Measurements from ENCODE around the gene HCN3. TPM values are rescaled to one million over a fixed set of nuclear protein-coding genes. Genes with fewer than 3 reads are reported as not detected.
"Not testable (repeated sequence)": the region's sequence is repeated elsewhere in the genome, so short reads cannot be mapped to it uniquely, and the experiment has no call there.

The HCN3 gene
- total RNA-seq, 4 donors from 2014 or later = 1.7 to 2.7 (median 2.4) TPM

DNA sequence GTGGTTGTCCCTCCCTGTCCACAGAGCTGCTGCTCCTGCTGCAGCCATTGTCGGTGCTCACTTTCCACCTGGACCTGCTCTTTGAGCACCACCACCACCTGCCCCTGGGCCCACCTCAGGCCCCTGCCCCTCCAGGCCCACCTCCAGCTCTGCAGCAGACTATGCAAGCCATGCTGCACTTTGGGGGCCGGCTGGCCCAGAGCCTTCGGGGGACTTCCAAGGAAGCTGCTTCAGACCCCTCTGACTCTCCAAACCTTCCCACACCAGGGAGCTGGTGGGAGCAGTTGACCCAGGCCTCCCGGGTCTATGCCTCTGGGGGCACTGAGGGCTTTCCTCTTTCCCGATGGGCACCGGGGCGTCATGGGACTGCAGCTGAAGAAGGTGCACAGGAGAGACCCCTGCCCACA, 49.4 kb downstream of the HCN3 start:
- Histone ChIP-seq H3K36me3 (peaks cover 0 to 55% (median 0%) of the 10 kb centered on the region in 3 donors), H3K4me3 (no peak overlapping the region), H3K9me3 (no peaks in the 10 kb centered on the region), H3K27ac (no peak overlapping the region), H3K4me1 (peaks cover 0 to 30% (median 18%) of the 10 kb centered on the region in 4 donors), H3K27me3 (no peaks in the 10 kb centered on the region)
- no peak for DNase-seq (ENCODE audit: low spot score in 2 of 2)
- 72 to 81% methylated on average over 5 to 7 of the region's 7 CpGs for WGBS, 2 donors
- TF ChIP-seq, protein P1, sequence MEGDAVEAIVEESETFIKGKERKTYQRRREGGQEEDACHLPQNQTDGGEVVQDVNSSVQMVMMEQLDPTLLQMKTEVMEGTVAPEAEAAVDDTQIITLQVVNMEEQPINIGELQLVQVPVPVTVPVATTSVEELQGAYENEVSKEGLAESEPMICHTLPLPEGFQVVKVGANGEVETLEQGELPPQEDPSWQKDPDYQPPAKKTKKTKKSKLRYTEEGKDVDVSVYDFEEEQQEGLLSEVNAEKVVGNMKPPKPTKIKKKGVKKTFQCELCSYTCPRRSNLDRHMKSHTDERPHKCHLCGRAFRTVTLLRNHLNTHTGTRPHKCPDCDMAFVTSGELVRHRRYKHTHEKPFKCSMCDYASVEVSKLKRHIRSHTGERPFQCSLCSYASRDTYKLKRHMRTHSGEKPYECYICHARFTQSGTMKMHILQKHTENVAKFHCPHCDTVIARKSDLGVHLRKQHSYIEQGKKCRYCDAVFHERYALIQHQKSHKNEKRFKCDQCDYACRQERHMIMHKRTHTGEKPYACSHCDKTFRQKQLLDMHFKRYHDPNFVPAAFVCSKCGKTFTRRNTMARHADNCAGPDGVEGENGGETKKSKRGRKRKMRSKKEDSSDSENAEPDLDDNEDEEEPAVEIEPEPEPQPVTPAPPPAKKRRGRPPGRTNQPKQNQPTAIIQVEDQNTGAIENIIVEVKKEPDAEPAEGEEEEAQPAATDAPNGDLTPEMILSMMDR (IDR thresholded peaks at IDR 0.05) = no peak
- no peak for TF ChIP-seq EP300 (IDR thresholded peaks at IDR 0.05)
- TF ChIP-seq POLR2A (IDR thresholded peaks at IDR 0.05) = no peak

DNA sequence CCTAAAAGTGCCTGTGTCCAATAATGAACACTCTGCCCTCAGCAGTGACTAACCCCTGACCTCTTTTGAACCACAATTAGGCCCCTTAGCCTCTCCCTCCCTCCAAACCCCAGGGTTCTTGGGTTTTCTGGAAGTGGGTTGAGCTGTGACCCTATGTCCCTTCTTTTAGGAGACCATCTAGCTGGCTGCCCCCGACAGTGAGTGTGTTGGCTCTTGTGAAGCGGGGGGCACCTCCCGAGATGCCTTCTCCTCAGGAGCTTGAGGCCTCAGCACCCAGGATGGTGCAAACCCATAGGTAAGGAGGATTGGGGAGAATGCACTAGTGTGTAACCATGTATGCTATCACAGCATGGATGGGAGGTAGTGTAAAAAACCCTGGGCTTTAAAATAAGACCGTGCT, 50.7 kb downstream of the HCN3 start:
- Histone ChIP-seq H3K27ac (no peak overlapping the region), H3K27me3 (no peaks in the 10 kb centered on the region), H3K4me3 (no peak overlapping the region), H3K36me3 (peaks cover 0 to 59% (median 0%) of the 10 kb centered on the region in 3 donors), H3K4me1 (peaks cover 0 to 22% (median 11%) of the 10 kb centered on the region in 4 donors), H3K9me3 (no peaks in the 10 kb centered on the region)
- TF ChIP-seq POLR2A (IDR thresholded peaks at IDR 0.05) (no peak), EP300 (IDR thresholded peaks at IDR 0.05) (no peak)
- TF ChIP-seq, protein P1 (IDR thresholded peaks at IDR 0.05) = no peak
- DNase-seq (ENCODE audit: low spot score in 2 of 2) = no peak
- WGBS, 2 donors = 86 to 90% methylated on average over 4 of the region's 4 CpGs

DNA sequence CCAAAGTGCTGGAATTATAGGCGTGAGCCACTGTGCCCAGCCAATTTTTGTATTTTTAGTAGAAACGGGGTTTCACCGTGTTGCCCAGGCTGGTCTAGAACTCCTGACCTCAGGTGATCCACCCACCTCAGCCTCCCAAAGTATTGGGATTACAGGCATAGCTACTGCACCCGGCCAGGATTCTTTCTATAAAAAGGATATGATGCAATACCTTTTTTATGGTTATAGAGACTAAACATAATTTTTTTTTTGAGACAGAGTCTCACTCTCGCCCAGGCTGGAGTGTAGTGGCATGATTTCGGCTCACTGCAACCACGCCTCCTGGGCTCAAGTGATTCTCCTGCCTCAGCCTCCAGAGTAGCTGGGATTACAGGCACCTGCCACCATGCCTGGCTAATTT, 51.6 kb downstream of the HCN3 start:
- not testable (repeated sequence) for H3K9me3 ChIP-seq; H3K4me3 ChIP-seq; H3K27me3 ChIP-seq; DNase-seq (ENCODE audit: low spot score in 2 of 2); H3K27ac ChIP-seq
- WGBS, 2 donors = 79 to 85% methylated on average over 7 of the region's 7 CpGs
- H3K4me1 ChIP-seq = peaks cover 0 to 22% (median 11%) of the 10 kb centered on the region in 4 donors
- peaks cover 0 to 62% (median 0%) of the 10 kb centered on the region in 3 donors for H3K36me3 ChIP-seq

DNA sequence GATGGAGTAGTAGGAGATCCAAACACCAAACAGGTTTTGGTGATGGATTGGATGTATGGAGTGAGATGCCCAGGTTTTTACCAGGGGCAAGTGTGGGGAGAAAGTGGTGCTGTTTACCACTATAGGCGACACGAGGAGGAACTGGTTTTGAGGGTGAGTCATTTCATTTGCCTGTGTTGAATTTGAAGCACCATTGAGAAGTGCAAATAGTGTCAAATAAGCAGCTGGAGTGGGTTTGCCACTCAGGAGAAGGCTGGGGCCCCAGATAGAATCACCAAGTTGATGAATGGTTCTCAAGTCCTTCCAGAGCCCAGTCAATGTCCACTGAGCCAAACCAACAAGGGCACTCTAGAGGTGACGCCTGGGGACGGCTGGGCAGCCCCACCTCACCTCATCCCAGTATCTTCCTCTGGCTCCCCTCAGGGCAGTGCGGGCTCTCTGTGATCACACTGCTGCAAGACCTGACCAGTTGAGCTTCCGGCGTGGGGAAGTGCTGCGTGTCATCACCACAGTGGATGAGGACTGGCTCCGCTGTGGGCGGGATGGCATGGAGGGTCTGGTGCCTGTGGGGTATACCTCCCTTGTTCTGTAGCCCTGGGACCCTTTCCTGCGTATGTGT, 52.8 kb downstream of the HCN3 start:
- DNase-seq (ENCODE audit: low spot score in 2 of 2) = no peak
- peaks cover 0 to 75% (median 0%) of the 10 kb centered on the region in 3 donors for H3K36me3 ChIP-seq
- no peak overlapping the region for H3K27ac ChIP-seq
- no peak overlapping the region for H3K4me3 ChIP-seq
- H3K27me3 ChIP-seq = no peaks in the 10 kb centered on the region
- peaks cover 0 to 20% (median 9%) of the 10 kb centered on the region in 4 donors for H3K4me1 ChIP-seq
- 87 to 88% methylated on average over 11 of the region's 11 CpGs for WGBS, 2 donors
- no peaks in the 10 kb centered on the region for H3K9me3 ChIP-seq
- TF ChIP-seq EP300 (IDR thresholded peaks at IDR 0.05) (no peak), POLR2A (IDR thresholded peaks at IDR 0.05) (no peak)
- TF ChIP-seq, protein P1 (IDR thresholded peaks at IDR 0.05) = no peak

DNA sequence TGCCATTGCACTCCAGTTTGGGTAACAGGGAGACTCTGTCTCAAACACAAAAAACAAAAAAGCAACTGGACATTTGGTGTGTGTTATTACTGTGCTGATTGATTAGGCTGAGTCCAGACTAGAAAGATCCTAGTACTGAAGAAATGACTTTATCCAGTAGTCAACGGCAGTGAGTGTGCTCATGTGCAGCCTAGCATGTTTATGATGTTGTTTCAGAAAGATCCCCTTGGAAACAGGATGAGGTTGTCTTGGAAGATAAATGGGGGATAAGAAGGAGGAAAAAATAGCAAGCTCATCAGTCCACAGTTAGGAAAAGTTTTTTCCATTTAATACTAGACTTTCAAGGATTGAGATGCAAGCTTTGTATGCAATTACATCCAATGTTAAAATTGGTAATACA, 57.7 kb downstream of the HCN3 start:
- Histone ChIP-seq H3K27ac (no peak overlapping the region), H3K27me3 (no peaks in the 10 kb centered on the region), H3K9me3 (no peaks in the 10 kb centered on the region), H3K4me3 (no peak overlapping the region), H3K4me1 (peaks cover 0 to 4% (median 0%) of the 10 kb centered on the region in 4 donors), H3K36me3 (peaks cover 0 to 82% (median 13%) of the 10 kb centered on the region in 3 donors)
- WGBS, 2 donors = 74 to 86% methylated on average over 1 of the region's 1 CpG
- TF ChIP-seq, protein P1 (IDR thresholded peaks at IDR 0.05) = no peak
- TF ChIP-seq POLR2A (IDR thresholded peaks at IDR 0.05) (no peak), EP300 (IDR thresholded peaks at IDR 0.05) (no peak)
- no peak for DNase-seq (ENCODE audit: low spot score in 2 of 2)

Other genes with a start within 250 kb of the HCN3 start
- gene DCST2, start 243.7 kb upstream of the HCN3 start, total RNA-seq = 1 to 10 TPM in 3 of 4 donors, under 1 TPM in 1; 0.90 to 4.2 (median 1.7) TPM
- gene DCST1, start 243.6 kb upstream of the HCN3 start, total RNA-seq = 1 to 10 TPM in 1 of 4 donors, under 1 TPM in 2, not detected in 1; 0.21 to 3.5 (median 0.90) TPM
- gene ADAM15, start 226.1 kb upstream of the HCN3 start, total RNA-seq = 100 to 1,000 TPM; 111 to 202 (median 168) TPM
- 1 to 10 TPM in 3 of 4 donors, under 1 TPM in 1; 0.87 to 4.2 (median 1.8) TPM for gene EFNA4, start 213.7 kb upstream of the HCN3 start, total RNA-seq
- gene EFNA3, start 198.6 kb upstream of the HCN3 start, total RNA-seq = 1 to 10 TPM in 2 of 4 donors, under 1 TPM in 1, not detected in 1; 0.63 to 1.2 (median 1.2) TPM
- gene EFNA1, start 149.6 kb upstream of the HCN3 start, total RNA-seq = 10 to 100 TPM; 27.4 to 41.4 (median 34.0) TPM
- 10 to 100 TPM in 3 of 4 donors, 1 to 10 TPM in 1; 5.7 to 33.9 (median 14.9) TPM for gene SLC50A1, start 141.6 kb upstream of the HCN3 start, total RNA-seq
- 100 to 1,000 TPM in 2 of 4 donors, 10 to 100 TPM in 2; 74.7 to 115 (median 95.6) TPM for gene DPM3, start 136.9 kb upstream of the HCN3 start, total RNA-seq
- gene KRTCAP2, start 104.2 kb upstream of the HCN3 start, total RNA-seq = 100 to 1,000 TPM; 102 to 167 (median 146) TPM
- gene TRIM46, start 103.6 kb upstream of the HCN3 start, total RNA-seq = 10 to 100 TPM in 2 of 4 donors, 1 to 10 TPM in 2; 6.0 to 20.4 (median 12.7) TPM
- 100 to 1,000 TPM in 1 of 4 donors, 10 to 100 TPM in 3; 33.9 to 119 (median 52.6) TPM for gene THBS3, start 69.6 kb upstream of the HCN3 start, total RNA-seq
- gene MTX1, start 68.8 kb upstream of the HCN3 start, total RNA-seq = 10 to 100 TPM; 30.1 to 50.7 (median 35.3) TPM
- 10 to 100 TPM; 22.7 to 42.0 (median 26.6) TPM for gene ENTREP3, start 22.0 kb upstream of the HCN3 start, total RNA-seq
- gene SCAMP3, start 15.1 kb upstream of the HCN3 start, total RNA-seq = 10 to 100 TPM; 54.5 to 91.1 (median 65.2) TPM
- gene CLK2, start 4.0 kb upstream of the HCN3 start, total RNA-seq = 10 to 100 TPM; 41.0 to 70.6 (median 52.3) TPM
- gene PKLR, start 24.0 kb downstream of the HCN3 start, total RNA-seq = under 1 TPM in 3 of 4 donors, not detected in 1; 0.20 to 0.66 (median 0.21) TPM
- gene FDPS, start 31.4 kb downstream of the HCN3 start, total RNA-seq = 100 to 1,000 TPM in 3 of 4 donors, 10 to 100 TPM in 1; 88.2 to 143 (median 125) TPM
- gene RUSC1, start 43.4 kb downstream of the HCN3 start, total RNA-seq = 10 to 100 TPM; 22.2 to 36.0 (median 26.5) TPM

Data from tibial nerve (tissue), 4 donors.